Neutrophil (primary cell): ENCODE results near the gene FKBP10.
A peak's percentile ranks its signal among the peaks of the same experiment; 100 is the strongest.

ENCODE experiments used
- H3K27ac ChIP-seq: fragments of 200-600 bp; sonication (generic); 2 replicates; pipeline ENCODE4 v1.5.1; 2016; ENCODE audit warnings: mild to moderate bottlenecking, moderate library complexity
- H3K27me3 ChIP-seq: fragments of 200-600 bp; sonication (generic); 2 replicates; pipeline ENCODE4 v1.6.0; 2016; ENCODE audit warnings: mild to moderate bottlenecking
- H3K36me3 ChIP-seq: fragments of 200-600 bp; sonication (generic); 2 replicates; pipeline ENCODE4 v1.5.1; 2017
- H3K4me1 ChIP-seq, 2 experiments: fragments of 200-600 bp in 1 of 2; sonication (generic) in 1 of 2; 1 replicate in 1 of 2; 2 replicates in 1 of 2; pipeline versions ENCODE4 v1.5.1 to v1.6.1; 2013 to 2016; ENCODE audit warnings: low read depth in 1 of 2, low read length in 1 of 2, mild to moderate bottlenecking in 1 of 2, moderate library complexity in 1 of 2; ENCODE audit not compliant: control insufficient read depth in 1 of 2, insufficient read depth in 1 of 2
- H3K4me3 ChIP-seq, 2 experiments: fragments of 200-600 bp in 1 of 2; sonication (generic) in 1 of 2; 1 replicate in 1 of 2; 2 replicates in 1 of 2; pipeline ENCODE4 v1.5.1; 2013 to 2016; ENCODE audit warnings: low read depth in 1 of 2, low read length in 1 of 2, mild to moderate bottlenecking in 1 of 2, moderate library complexity in 1 of 2
- H3K9me3 ChIP-seq: fragments of 200-600 bp; sonication (generic); 2 replicates; pipeline ENCODE4 v1.5.1; 2016
- TF ChIP-seq, protein P1 (sequence below): fragments of 200-600 bp; sonication (generic); IDR thresholded peaks from 2 replicates; pipeline ENCODE4 v1.5.1; 2016; ENCODE audit warnings: antibody characterized with exemption

Gene FKBP10

DNA sequence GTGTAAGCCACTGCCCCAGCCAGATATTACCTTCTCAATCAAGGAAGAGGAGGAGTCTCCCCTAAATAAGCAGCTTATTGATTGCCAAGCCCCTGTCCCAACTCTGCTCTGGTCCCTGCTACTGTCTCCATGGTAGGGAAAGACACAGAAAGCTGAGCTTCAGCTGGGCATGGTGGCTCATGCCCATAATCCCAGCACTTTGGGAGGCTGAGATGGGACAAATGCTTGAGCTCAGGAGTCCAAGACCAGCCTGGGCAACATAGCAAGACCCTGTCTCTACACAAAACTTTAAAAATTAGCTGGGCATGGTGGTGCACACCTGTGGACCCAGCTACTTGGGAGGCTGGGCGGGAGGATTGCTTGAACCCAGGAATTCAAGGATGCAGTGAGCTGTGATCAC lies 32.9 kb upstream of the FKBP10 start:
- peaks cover 35% of the 10 kb centered on the region for H3K27me3 ChIP-seq
- H3K4me1 ChIP-seq = peaks cover 4 to 11% of the 10 kb centered on the region in 2 experiments
- no peak overlapping the region for H3K27ac ChIP-seq
- TF ChIP-seq, protein P1, sequence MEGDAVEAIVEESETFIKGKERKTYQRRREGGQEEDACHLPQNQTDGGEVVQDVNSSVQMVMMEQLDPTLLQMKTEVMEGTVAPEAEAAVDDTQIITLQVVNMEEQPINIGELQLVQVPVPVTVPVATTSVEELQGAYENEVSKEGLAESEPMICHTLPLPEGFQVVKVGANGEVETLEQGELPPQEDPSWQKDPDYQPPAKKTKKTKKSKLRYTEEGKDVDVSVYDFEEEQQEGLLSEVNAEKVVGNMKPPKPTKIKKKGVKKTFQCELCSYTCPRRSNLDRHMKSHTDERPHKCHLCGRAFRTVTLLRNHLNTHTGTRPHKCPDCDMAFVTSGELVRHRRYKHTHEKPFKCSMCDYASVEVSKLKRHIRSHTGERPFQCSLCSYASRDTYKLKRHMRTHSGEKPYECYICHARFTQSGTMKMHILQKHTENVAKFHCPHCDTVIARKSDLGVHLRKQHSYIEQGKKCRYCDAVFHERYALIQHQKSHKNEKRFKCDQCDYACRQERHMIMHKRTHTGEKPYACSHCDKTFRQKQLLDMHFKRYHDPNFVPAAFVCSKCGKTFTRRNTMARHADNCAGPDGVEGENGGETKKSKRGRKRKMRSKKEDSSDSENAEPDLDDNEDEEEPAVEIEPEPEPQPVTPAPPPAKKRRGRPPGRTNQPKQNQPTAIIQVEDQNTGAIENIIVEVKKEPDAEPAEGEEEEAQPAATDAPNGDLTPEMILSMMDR = no peak
- H3K36me3 ChIP-seq = no peaks in the 10 kb centered on the region
- no peaks in the 10 kb centered on the region for H3K9me3 ChIP-seq
- H3K4me3 ChIP-seq = no peak overlapping the region

DNA sequence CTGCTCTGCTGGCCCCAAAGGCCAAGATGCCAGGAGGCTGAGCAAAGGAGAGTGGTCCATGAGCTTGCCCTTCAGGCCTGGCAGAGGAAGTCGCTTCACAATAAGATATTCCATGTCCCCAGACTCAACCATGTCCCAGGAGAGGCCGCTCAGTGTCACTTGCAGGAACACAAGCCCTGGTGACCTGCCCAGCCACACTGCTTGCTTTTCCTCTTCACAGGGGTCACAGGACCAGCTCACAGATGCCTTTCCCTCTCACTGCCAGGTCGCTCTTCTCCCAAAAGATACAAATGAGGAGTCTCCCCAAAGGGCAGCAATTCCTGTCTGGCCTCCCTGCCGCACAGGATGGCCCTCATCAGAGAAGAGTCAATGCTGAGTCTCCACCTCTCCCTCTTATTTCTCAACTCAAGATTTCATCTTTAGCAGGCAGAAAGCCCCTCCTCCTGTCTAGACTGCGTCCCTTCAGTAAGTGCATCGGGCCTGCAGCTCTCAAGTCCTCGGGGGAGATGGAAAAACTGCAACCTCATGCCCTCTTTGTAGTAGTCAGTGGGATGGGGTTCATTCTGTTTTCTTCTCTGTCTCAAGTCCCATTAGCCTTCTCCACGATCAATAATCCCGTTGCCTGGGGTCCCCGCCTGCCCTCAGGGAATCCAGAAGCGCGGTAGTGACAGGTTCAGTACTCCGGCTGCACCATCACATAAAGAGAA lies 31.2 kb upstream of the FKBP10 start:
- no peak overlapping the region for H3K4me3 ChIP-seq
- H3K36me3 ChIP-seq = no peaks in the 10 kb centered on the region
- no peaks in the 10 kb centered on the region for H3K9me3 ChIP-seq
- no peak overlapping the region for H3K27ac ChIP-seq
- TF ChIP-seq, protein P1 = no peak
- H3K27me3 ChIP-seq = peaks cover 51% of the 10 kb centered on the region
- H3K4me1 ChIP-seq = peaks cover 17 to 27% of the 10 kb centered on the region in 2 experiments

DNA sequence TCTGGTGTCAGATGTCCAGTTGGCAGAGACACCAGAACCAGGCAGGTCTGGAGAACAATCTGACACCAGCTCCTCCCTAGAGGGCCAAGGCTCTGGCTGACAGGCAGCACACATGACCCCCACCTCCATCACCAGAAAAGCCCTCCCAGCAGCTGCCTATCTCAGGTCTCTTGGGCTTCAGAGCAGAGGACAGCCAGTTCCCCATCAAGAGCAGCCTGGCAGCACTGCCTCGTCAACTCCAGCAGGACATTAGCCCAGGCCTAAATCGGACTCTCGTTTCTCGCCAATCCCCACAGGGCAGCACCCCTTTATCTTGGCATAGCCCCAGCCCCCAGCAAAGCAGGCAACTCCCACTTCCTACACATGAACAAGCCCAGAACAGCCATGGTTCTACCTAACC lies 30.7 kb upstream of the FKBP10 start:
- Histone ChIP-seq H3K36me3 (no peaks in the 10 kb centered on the region), H3K4me3 (no peak overlapping the region), H3K27me3 (peaks cover 57% of the 10 kb centered on the region), H3K9me3 (no peaks in the 10 kb centered on the region), H3K4me1 (peaks cover 17 to 29% of the 10 kb centered on the region in 2 experiments), H3K27ac (no peak overlapping the region)
- TF ChIP-seq, protein P1 = no peak

DNA sequence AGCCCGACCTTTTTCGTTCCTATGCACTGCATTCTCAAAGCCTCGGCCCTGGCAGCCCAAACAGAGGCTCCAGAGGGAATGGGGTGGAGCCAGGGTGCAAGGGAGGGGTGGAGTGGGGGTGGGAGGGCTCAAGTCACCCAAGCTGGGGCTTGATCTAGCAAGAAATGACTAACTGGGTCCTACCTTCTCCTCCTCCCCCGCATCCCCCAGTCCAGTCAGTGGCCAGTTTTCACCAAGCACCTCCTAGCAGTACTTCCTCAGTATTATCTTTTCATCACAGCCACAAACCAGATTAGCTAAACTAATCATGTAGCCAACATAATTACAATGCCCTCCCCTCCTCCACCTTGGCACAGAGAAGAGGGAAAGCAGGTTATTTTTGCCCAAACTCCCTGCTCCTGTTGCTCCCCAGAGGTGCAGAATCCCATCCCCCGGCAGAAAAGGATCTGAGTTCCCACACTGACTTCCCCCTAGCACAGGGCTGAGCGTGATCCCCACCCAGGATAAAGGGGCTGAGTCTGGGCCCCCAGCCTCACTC lies 28.5 kb upstream of the FKBP10 start:
- Histone ChIP-seq H3K36me3 (no peaks in the 10 kb centered on the region), H3K27ac (no peak overlapping the region), H3K4me1 (peaks cover 17 to 29% of the 10 kb centered on the region in 2 experiments), H3K9me3 (no peaks in the 10 kb centered on the region), H3K4me3 (no peak overlapping the region), H3K27me3 (peaks cover 70% of the 10 kb centered on the region)
- TF ChIP-seq, protein P1 = no peak

DNA sequence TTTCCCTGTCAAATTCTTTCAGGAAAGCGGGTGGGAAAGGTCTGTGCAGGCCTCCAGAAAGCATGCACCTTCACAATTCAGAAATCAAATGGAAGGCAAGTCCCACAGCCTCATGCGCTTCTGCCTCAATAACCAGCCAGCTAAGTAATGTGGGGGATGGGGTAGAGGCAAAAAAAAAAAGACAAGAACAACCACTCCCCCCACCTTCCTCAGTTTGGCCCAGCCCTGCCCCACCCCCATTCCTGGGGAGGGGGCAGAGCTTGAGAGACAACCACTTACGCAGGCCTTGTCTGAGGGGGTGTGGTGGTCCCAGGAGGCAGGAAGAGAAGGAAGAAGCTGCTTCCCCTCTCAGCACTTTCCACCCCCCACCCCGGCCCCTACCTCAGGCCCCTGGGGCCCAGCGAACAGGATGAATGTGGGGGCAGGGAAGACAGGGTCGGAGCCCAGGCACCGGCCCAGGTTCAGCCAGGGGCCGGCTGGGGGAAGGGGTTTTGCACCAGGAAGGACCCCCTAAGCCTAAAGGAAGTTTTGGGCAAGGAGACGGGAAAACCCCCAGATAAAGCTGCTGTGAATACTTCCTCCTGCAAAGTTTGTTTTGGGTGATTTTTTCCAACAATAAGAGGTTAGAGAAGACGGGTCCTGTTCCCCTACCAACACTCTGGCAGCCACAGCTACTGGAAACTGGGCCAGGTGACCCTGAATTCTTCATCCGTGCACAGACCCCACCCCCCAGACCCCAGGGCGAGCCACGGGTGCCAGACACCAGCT lies 27.5 kb upstream of the FKBP10 start:
- peak overlapping the region; percentile 45 to 54 for H3K4me3 ChIP-seq
- H3K9me3 ChIP-seq = no peaks in the 10 kb centered on the region
- peaks cover 17 to 29% of the 10 kb centered on the region in 2 experiments for H3K4me1 ChIP-seq
- TF ChIP-seq, protein P1 = no peak
- H3K27ac ChIP-seq = no peak overlapping the region
- H3K27me3 ChIP-seq = peaks cover 73% of the 10 kb centered on the region
- no peaks in the 10 kb centered on the region for H3K36me3 ChIP-seq
